Keratinocyte (primary cell): ENCODE results near the gene OLFML3. TPM values are rescaled to one million over a fixed set of nuclear protein-coding genes. Genes with fewer than 3 reads are reported as not detected.

Source experiments
- DNase-seq: peaks from one replicate; pipeline ENCODE4 v3.0.0-alpha.2; 2011; ENCODE audit warnings: low read depth, missing footprints, low spot score
- FAIRE-seq: peaks from 2 replicates; lab custom pipeline; 2011; peaks lifted over from hg19 to GRCh38; lab: Jason Lieb, UNC
- H2AFZ ChIP-seq: 2 replicates; pipeline ENCODE4 v1.6.0; 2012; ENCODE audit warnings: low read length, control low read depth, inconsistent platforms; ENCODE audit not compliant: control insufficient read depth
- H3K27ac ChIP-seq: 2 replicates; pipeline ENCODE4 v1.5.1; 2011; ENCODE audit warnings: low read length; ENCODE audit not compliant: control insufficient read depth, insufficient read depth
- H3K27me3 ChIP-seq: 3 replicates; pipeline ENCODE4 v1.6.0; 2011; ENCODE audit warnings: low read length; ENCODE audit not compliant: control insufficient read depth, insufficient read depth; ENCODE audit errors: extremely low read depth
- H3K36me3 ChIP-seq, 2 experiments: 2 replicates in 1 of 2; 3 replicates in 1 of 2; pipeline ENCODE4 v1.5.1; 2011; ENCODE audit warnings: low read length in 2 of 2, mild to moderate bottlenecking in 1 of 2; ENCODE audit not compliant: control insufficient read depth in 2 of 2, insufficient read depth in 2 of 2; ENCODE audit errors: extremely low read depth in 1 of 2
- H3K4me1 ChIP-seq: 3 replicates; pipeline ENCODE4 v1.5.1; 2011; ENCODE audit warnings: low read length; ENCODE audit not compliant: control insufficient read depth, insufficient read depth; ENCODE audit errors: extremely low read depth
- H3K4me2 ChIP-seq: 3 replicates; pipeline ENCODE4 v1.6.0; 2011; ENCODE audit warnings: low read depth, low read length; ENCODE audit not compliant: control insufficient read depth, insufficient read depth; ENCODE audit errors: extremely low read depth
- H3K4me3 ChIP-seq, 3 experiments: fragments of 200-600 bp in 1 of 3; sonication (generic) in 1 of 3; 2 replicates in 2 of 3; 3 replicates in 1 of 3; pipeline ENCODE4 v1.5.1; 2011 to 2016; ENCODE audit warnings: low read length in 3 of 3, mild to moderate bottlenecking in 3 of 3, control low read depth in 2 of 3, inconsistent platforms in 1 of 3, low read depth in 1 of 3, mixed read lengths in 1 of 3, mixed run types in 1 of 3, moderate library complexity in 1 of 3; ENCODE audit not compliant: control insufficient read depth in 2 of 3, insufficient read depth in 2 of 3; ENCODE audit errors: extremely low read depth in 1 of 3
- H3K79me2 ChIP-seq: 2 replicates; pipeline ENCODE4 v1.6.0; 2012; ENCODE audit warnings: low read length; ENCODE audit not compliant: control insufficient read depth, insufficient read depth
- H3K9ac ChIP-seq: 3 replicates; pipeline ENCODE4 v1.6.0; 2011; ENCODE audit warnings: low read length; ENCODE audit not compliant: control insufficient read depth, insufficient read depth; ENCODE audit errors: extremely low read depth
- H3K9me1 ChIP-seq: 3 replicates; pipeline ENCODE4 v1.6.0; 2011; ENCODE audit warnings: low read length; ENCODE audit not compliant: control insufficient read depth, insufficient read depth; ENCODE audit errors: extremely low read depth
- H3K9me3 ChIP-seq: 2 replicates; pipeline ENCODE4 v1.5.1; 2012; ENCODE audit warnings: low read depth, low read length; ENCODE audit not compliant: control insufficient read depth
- H4K20me1 ChIP-seq: 3 replicates; pipeline ENCODE4 v1.6.0; 2011; ENCODE audit warnings: low read length; ENCODE audit not compliant: control insufficient read depth, insufficient read depth; ENCODE audit errors: extremely low read depth
- CTCF ChIP-seq, 3 experiments: IDR thresholded peaks in 1 of 3; conservative IDR thresholded peaks in 1 of 3; optimal IDR thresholded peaks in 1 of 3; 2 replicates in 2 of 3; 3 replicates in 1 of 3; pipeline versions ENCODE3 to v1.5.1; 2011; ENCODE audit warnings: low read length in 3 of 3, mild to moderate bottlenecking in 3 of 3, moderate library complexity in 2 of 3, control low read depth in 1 of 3, inconsistent platforms in 1 of 3; ENCODE audit not compliant: insufficient read depth in 2 of 3; ENCODE audit errors: extremely low read depth in 1 of 3
- EZH2 ChIP-seq: IDR thresholded peaks from one replicate; pipeline ENCODE4 v1.6.1; 2012; ENCODE audit warnings: inconsistent platforms, mild to moderate bottlenecking, low read length, moderate library complexity
- dilution Hi-C: fragments of 300-500 bp; cut with MboI; formaldehyde crosslinking; loops from one replicate; pipeline ENCODE4 v1.7.0; 2020; ENCODE audit warnings: low sequenced_read_pairs; ENCODE audit not compliant: extremely low pct_ligation_motif_present
- polyA plus RNA-seq, 5 experiments: library from polyadenylated mRNA; depleted of rRNA in 3 of 5; stranded (reverse) in 3 of 5; stranded (forward) in 1 of 5; unstranded in 1 of 5; fragments of >200 nt; gene quantifications; 1 replicate in 1 of 5; 2 replicates in 3 of 5; 3 replicates in 1 of 5; pipeline versions ENCODE4 v1.2.1 to v1.2.3, GENCODE V29; 2011 to 2012; ENCODE audit warnings: missing spikeins in 2 of 5, low read depth in 1 of 5, low replicate concordance in 1 of 5

OLFML3 gene
- polyA plus RNA-seq, 1 donor (not counting 4 experiments of a cell fraction or from before 2014, with no cell fraction given): 4.4 TPM

GRCh38 chr1:113984710-113985109 is 5.4 kb downstream of the OLFML3 start:
- H2AFZ ChIP-seq: no peak overlapping the region
- H4K20me1 ChIP-seq: no peaks in the 10 kb centered on the region
- no peak overlapping the region for H3K9ac ChIP-seq
- no peak overlapping the region for H3K27ac ChIP-seq
- H3K4me2 ChIP-seq: no peak overlapping the region
- H3K4me1 ChIP-seq: peaks cover 2% of the 10 kb centered on the region
- TF ChIP-seq EZH2 (no peak), CTCF (optimal IDR thresholded peaks at IDR 0.05 in 1 of 3, IDR thresholded peaks at IDR 0.05 in 1 of 3, conservative IDR thresholded peaks at IDR 0.05 in 1 of 3; ENCODE audit: extremely low read depth in 1 of 3, insufficient read depth in 2 of 3, low read length in 3 of 3) (no peak)
- no peaks in the 10 kb centered on the region for H3K79me2 ChIP-seq
- no peaks in the 10 kb centered on the region for H3K9me1 ChIP-seq
- no peaks in the 10 kb centered on the region for H3K27me3 ChIP-seq
- H3K9me3 ChIP-seq: no peaks in the 10 kb centered on the region
- H3K4me3 ChIP-seq: no peak overlapping the region
- dilution Hi-C loops: no loop called here
- no peaks in the 10 kb centered on the region for H3K36me3 ChIP-seq
- DNase-seq (no peak), FAIRE-seq (no peak)

GRCh38 chr1:113986802-113987201 is 7.5 kb downstream of the OLFML3 start:
- no peaks in the 10 kb centered on the region for H3K9me1 ChIP-seq
- no peak overlapping the region for H3K4me2 ChIP-seq
- H3K9ac ChIP-seq: no peak overlapping the region
- no peak overlapping the region for H3K27ac ChIP-seq
- H3K79me2 ChIP-seq: no peaks in the 10 kb centered on the region
- H4K20me1 ChIP-seq: no peaks in the 10 kb centered on the region
- TF ChIP-seq CTCF (optimal IDR thresholded peaks at IDR 0.05 in 1 of 3, IDR thresholded peaks at IDR 0.05 in 1 of 3, conservative IDR thresholded peaks at IDR 0.05 in 1 of 3; ENCODE audit: extremely low read depth in 1 of 3, insufficient read depth in 2 of 3, low read length in 3 of 3): no peak
- TF ChIP-seq EZH2: no peak
- H3K4me1 ChIP-seq: peaks cover 2% of the 10 kb centered on the region
- no peaks in the 10 kb centered on the region for H3K27me3 ChIP-seq
- no peaks in the 10 kb centered on the region for H3K36me3 ChIP-seq
- FAIRE-seq (no peak), DNase-seq (no peak)
- H3K4me3 ChIP-seq: no peak overlapping the region
- dilution Hi-C loops: no loop called here
- H2AFZ ChIP-seq: no peak overlapping the region
- H3K9me3 ChIP-seq: no peaks in the 10 kb centered on the region
